Mammary epithelial cell (primary cell): Measurements from ENCODE around the gene PKDREJ.

Experiments
- EZH2 ChIP-seq: IDR thresholded peaks from 2 replicates; pipeline ENCODE4 v1.6.1; 2012; ENCODE audit warnings: low read length, inconsistent platforms, borderline replicate concordance
- TF ChIP-seq, protein P1 (sequence below), 2 donors: IDR thresholded peaks in 1 of 2; conservative IDR thresholded peaks in 1 of 2; 2 replicates each; pipeline ENCODE4 v1.5.1; 2011 to 2012; ENCODE audit warnings: inconsistent platforms in 2 of 2, low read length in 2 of 2, mild to moderate bottlenecking in 2 of 2, control low read depth in 1 of 2, low read depth in 1 of 2; ENCODE audit not compliant: insufficient read depth in 1 of 2; ENCODE audit errors: extremely low read depth in 1 of 2

DNA sequence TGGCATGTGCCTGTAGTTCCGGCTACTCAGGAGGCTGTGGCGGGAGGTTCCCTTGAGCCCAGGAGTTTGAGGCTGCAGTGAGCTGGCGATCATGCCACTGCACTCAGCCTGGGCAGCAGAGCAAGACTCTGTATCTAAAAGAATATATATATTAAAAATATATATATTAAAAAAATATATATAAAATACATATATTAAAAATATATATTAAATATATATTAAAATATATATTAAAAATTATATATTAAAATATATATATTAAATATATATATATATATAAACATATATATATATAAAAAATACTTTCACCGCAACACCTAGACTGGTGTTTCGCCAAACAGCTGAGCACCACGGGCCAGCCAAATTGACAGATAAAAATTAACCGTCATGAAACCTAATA, 13.4 kb upstream of the PKDREJ start:
- no peak for TF ChIP-seq EZH2
- TF ChIP-seq, protein P1, sequence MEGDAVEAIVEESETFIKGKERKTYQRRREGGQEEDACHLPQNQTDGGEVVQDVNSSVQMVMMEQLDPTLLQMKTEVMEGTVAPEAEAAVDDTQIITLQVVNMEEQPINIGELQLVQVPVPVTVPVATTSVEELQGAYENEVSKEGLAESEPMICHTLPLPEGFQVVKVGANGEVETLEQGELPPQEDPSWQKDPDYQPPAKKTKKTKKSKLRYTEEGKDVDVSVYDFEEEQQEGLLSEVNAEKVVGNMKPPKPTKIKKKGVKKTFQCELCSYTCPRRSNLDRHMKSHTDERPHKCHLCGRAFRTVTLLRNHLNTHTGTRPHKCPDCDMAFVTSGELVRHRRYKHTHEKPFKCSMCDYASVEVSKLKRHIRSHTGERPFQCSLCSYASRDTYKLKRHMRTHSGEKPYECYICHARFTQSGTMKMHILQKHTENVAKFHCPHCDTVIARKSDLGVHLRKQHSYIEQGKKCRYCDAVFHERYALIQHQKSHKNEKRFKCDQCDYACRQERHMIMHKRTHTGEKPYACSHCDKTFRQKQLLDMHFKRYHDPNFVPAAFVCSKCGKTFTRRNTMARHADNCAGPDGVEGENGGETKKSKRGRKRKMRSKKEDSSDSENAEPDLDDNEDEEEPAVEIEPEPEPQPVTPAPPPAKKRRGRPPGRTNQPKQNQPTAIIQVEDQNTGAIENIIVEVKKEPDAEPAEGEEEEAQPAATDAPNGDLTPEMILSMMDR (conservative IDR thresholded peaks at IDR 0.05 in 1 of 2, IDR thresholded peaks at IDR 0.05 in 1 of 2; ENCODE audit: extremely low read depth in 1 of 2, insufficient read depth in 1 of 2, low read depth in 1 of 2, low read length in 2 of 2) = no peak
